D721Med (cell line): ENCODE results near the gene MAD1L1.

Experiments used
- DNase-seq: peaks from one replicate; pipeline ENCODE4 v3.0.0; 2011; ENCODE audit warnings: low spot score; ENCODE audit not compliant: insufficient read length
- FAIRE-seq: peaks from 2 replicates; lab custom pipeline; 2011; peaks lifted over from hg19 to GRCh38; lab: Jason Lieb, UNC
- CTCF ChIP-seq: IDR thresholded peaks from 2 replicates; pipeline ENCODE4 v1.5.1; 2012; ENCODE audit warnings: mild to moderate bottlenecking, control low read depth; ENCODE audit not compliant: insufficient read depth; ENCODE audit errors: missing control alignments

Gene MAD1L1

GRCh38 chr7:2029936-2030335 lies 202.8 kb downstream of the MAD1L1 start:
- DNase-seq (no peak), FAIRE-seq (no peak)
- TF ChIP-seq CTCF: no peak

GRCh38 chr7:2029211-2029905 lies 203.4 kb downstream of the MAD1L1 start:
- no peak for TF ChIP-seq CTCF
- DNase-seq (no peak), FAIRE-seq (no peak)

GRCh38 chr7:2028733-2029132 lies 204.0 kb downstream of the MAD1L1 start:
- no peak for FAIRE-seq
- no peak for DNase-seq
- no peak for TF ChIP-seq CTCF

- DNase-seq (no peak), FAIRE-seq (no peak)
- no peak for TF ChIP-seq CTCF
These were observed 207.6 kb downstream of the MAD1L1 start for GRCh38 chr7:2025188-2025587.

- no peak for FAIRE-seq
- no peak for TF ChIP-seq CTCF
- DNase-seq: no peak
These were observed 208.2 kb downstream of the MAD1L1 start for GRCh38 chr7:2024567-2024918.

- no peak for TF ChIP-seq CTCF
- DNase-seq (no peak), FAIRE-seq (no peak)
These were observed 208.7 kb downstream of the MAD1L1 start for GRCh38 chr7:2023877-2024566.

- no peak for TF ChIP-seq CTCF
- FAIRE-seq: no peak
- DNase-seq: no peak
These were observed 210.0 kb downstream of the MAD1L1 start for GRCh38 chr7:2022737-2023250.
